Stimulated activated CD8-positive, alpha-beta memory T cell treated with anti-CD3 and anti-CD28 coated beads, Interleukin-7, amount 100 ng/mL, for 1 hour (primary cell): Measurements from ENCODE around the gene CHI3L2.

Experiments used
- DNase-seq, 2 donors: peaks; one replicate each; pipeline ENCODE4 v3.0.0-alpha.2; 2020; ENCODE audit warnings: low read depth in 2 of 2

CHI3L2 gene, protein sequence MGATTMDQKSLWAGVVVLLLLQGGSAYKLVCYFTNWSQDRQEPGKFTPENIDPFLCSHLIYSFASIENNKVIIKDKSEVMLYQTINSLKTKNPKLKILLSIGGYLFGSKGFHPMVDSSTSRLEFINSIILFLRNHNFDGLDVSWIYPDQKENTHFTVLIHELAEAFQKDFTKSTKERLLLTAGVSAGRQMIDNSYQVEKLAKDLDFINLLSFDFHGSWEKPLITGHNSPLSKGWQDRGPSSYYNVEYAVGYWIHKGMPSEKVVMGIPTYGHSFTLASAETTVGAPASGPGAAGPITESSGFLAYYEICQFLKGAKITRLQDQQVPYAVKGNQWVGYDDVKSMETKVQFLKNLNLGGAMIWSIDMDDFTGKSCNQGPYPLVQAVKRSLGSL

DNA sequence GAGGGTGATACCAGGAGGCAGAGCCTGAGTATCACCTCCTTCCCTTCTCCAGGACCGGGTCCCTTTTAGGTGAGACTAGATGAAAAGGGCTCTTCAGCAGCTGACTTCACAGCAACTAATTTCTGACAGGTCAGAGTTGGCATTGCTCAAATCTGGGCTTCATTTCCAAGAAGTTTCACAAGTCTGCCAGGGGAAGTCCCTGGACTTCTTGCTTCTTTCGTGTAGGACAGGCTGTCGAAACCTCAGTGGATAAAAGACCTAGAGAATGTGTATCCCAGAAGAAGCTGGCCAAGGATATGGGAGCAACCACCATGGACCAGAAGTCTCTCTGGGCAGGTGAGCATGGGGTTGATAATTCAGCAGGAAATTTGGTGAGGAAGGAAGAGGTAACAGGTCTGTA, at the start of gene CHI3L2:
Gene CHI3L2, plus strand, starts transcription at position 280 of the 400 bp plus-strand sequence. Its CDS starts 17 bp downstream, at position 297.
- no peak for DNase-seq

DNA sequence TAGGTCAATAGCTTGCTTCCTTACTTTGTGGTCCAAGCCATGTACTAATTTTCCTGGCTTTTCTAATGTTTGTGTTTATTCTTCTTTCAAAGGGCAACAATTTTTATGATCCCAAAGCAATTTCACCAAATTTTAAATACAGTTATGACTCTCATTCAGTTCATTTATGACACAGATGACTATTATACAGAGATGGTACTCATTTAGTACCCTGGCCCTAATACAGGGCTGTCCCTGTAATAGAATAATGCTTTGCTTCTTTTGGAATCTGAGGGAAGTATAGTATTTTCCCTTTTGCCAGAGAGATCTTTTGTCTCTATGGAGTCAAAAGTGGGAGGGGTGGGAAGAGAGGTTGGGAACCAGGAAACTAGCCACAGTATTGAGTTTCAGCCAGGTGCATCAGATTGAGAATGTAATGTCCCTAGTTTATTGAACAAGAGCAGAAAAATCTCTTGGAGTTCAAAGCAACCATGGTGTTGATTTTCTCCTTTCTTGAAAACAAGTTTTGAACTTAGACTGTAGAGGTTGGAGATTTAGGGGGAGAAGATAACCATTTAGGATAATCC, 47.5 kb upstream of the CHI3L2 start:
- no peak for DNase-seq

DNA sequence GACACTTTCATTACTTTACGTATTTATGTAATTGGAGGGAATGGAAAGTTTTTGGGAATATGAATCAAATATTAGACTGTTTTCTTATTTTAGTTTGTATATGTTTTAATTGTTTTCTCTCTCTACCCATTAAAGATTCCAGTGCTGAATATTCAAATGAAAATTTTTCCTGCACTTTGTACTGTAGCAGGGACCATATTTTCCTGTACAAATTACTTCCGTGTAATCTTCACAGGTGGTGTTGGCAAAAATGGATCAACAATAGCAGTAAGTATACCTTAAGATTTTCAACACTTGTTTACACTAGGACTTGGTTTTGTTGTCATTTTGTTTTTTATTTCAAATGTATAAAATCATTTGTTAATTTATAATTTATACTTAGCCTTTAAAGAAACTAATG, 45.5 kb upstream of the CHI3L2 start:
- DNase-seq, result no peak

DNA sequence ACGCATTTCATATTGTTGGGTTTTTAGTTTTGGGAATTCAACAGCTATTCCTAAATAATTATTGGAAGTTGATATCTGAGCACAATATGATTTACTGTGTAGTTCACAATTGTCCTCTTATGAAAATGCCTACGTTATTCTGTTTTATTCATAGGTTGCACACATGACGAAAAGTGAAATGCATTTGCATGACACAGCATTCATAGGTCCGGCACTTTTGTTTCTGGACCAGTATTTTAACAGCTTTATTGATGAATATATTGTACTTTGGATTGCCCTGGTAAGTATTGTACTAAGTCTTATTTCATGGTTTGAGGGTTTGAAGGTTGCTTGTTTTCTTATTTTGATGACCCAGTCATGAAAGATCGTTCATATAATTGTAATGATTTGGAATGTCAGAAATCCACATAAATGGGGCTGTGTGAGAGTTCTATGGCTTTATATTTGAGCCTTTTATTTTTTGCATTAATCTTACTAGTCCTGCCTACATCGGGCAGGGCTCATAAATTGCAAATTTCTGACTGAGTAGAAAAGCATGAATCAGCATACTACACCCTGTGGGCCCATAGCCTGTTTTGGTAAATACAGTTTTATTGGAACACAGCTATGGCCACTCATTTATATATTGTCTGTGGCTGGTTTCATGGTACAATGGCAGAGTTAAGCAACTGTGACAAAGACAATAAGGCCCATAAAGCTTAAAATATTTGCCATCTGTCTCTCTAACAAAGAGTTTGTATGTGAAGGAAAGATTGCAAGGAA, 44.0 kb upstream of the CHI3L2 start:
- DNase-seq, result no peak

DNA sequence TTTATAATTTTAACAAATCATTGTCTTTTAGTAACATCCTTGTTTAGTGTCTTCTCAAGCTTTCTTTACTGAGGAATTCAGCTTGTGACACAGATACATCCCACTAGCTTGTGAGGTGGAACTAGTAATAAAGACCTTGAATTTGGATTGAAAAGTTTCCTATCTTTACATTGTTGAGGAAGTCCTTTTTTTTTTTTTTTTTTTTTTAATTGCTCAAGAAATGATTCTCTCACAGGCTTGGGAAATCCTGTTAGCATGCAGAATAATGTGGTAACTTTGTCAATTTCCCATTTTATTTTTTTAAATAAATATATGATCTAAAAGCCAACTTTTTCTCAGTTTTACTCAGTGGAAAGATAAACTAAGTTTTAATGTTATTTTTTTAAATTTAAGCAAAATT, 42.9 kb upstream of the CHI3L2 start:
- DNase-seq, result no peak

DNA sequence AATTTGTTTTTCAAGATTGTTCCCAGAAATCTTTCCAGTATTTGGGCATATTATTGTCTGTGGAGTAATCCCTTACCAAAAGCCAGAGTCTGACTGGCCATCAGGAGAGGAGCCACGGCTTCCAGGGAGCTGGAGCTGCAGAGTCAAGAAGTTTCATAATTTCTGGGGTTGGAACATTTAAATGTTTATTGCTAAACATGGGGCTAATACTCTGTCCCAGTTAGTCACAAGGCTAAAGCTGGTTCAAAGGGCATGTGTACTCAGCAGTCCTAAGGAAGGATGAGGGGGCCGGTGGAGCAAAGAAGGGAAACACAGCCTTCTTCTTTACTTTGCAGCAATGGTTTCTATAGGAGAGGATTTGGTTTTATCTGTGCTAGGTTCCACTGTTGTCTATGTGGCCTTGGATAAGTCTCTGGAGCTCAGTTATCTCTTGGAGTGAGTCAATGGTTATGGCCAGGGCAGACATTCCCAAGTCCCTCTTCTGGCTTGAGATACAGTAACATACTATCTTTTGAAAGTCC, 36.5 kb upstream of the CHI3L2 start:
- DNase-seq, result no peak

DNA sequence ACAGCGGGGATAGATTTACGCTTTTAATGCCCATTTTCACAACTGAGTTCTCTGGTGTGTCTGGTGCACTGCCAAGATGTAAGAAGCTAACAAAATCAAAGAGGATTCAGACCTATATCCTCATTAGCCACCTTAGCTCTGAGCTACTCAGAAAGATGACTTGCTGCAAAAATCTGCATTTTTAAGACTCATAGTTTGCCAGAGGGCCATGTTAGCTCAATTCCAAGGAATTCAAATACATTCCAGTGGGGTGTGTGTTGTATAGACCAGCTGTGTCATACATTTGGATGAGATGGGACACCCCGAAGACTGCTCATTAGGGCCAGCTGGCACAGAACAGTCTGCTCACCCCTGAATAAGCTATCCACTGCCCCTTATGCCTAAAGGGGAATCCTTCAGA, 36.0 kb upstream of the CHI3L2 start:
- DNase-seq, result no peak

DNA sequence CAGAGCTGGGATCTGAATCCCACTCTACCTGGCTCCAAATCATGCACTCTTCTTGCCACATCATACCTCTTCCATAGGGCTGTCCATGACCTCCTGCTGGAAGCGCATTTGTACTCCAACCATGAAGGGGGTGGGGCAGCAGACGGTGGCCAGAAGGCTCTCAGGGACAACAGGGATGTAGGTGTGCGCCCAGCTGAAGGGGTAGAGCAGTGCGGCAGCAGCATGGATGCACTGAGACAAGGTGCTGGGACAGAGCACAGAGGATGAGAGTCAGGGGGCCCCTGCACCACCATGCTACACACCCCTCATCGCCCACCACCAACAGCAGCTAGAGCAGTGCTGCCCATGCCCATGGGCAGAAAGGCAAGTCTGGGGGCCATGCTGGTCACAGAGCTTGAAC, 35.4 kb upstream of the CHI3L2 start:
- DNase-seq, result no peak

DNA sequence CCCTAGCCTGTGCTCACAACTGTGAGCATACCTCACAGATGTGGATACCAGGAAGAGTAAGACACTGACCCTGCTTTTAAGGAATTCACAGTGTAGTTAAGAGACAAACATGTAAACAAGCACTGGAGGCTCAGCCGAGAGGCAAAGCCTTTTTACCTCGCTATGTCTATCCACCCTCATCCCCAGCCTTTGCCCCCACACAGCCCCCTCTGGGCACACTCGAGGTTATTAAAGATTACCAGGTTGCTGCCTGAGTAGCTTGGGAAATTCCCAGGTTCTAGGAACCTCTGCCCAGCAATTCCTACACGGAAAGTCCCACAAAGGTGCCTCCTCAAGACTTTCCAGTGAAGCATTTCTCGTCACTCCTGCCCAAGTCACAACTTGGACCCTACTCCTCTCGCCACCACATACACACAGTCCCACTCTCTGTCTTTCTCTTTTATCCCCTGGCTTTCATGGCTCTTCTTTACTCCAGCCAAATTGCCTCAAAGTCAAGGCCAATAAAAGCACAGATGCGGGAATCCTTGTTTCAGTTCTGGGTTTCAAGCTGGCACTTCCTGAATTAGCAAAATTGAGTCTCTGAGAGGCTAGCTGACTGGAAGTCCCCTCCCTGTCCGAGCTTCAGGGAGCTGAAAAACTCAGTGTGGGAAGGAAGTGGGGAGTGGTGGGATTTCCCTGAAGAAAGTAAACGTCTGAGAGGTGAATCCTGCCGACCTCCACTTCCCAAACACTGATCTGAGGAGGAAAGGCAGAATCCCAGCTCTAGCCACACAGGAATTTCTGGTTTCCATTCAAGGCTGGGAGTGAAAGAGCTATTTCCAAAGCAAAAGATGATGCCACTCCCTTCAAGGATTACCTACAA, 34.6 kb upstream of the CHI3L2 start:
- DNase-seq, result no peak

DNA sequence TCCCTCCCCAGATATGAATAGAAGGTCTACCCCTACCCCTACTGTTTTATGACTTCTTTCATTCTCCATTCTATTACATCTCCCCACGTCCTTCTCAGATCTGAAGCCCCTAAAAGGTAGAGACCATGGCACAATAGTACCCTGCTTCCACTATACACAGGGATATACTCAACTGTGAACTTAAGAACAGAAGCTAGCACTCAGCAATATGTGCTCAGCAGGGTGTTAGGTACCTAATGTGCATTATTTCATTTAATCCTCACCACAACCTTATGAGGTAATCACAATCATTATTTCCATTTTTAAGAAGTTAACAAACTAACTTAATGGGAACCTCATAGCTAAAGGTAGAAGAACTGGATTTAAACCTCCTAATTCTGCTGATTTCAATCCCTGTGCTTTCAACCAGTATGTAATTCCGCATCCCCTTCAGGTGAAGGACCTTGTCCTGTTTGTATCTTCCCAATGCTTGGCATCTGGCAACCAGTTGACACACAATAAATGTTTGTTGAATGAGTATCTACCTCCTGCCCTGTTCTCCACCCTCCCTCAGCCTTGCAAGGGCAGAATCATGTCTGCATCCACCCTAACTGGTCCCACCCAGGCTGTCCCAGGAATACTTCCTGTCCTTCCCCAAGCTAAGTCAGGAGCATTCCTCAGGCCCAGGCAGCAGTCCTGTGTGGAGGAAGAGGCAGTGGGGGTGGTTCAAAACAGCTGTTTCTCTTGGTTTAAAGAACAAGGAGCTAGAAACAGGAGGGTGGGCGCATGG, 33.6 kb upstream of the CHI3L2 start:
- DNase-seq, result no peak

DNA sequence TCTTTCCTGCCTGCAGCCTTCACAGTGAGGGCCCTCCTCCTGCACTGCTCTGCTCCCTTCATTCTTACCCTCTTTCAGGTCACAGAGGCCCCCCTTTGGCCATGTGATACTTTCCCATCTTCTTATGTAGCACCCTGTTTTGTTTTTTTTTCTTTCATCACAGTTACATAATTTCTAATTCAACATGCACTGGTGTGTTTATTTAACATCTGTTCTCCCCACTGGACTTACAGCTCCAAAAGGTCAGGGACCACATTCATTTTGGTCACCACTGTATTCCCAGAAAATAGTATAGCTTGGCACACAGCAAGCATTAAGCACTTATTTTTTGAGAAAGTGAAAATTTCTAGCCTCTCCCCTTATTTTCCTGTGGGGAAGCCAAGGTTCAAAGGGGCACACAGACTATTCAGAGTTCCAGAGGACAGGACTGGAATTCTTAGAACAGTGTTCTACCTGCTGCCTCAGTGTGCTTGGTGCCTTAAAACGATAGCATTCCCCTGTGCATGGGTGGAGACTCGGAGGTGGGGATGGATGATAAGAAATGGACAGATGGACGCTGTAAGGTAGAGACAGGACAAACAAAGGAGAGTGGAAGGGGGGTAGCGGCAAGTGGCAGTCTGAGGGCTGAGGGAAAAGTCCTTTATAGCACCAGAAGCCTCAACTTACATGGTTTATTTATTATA, 32.4 kb upstream of the CHI3L2 start:
- DNase-seq, result no peak

DNA sequence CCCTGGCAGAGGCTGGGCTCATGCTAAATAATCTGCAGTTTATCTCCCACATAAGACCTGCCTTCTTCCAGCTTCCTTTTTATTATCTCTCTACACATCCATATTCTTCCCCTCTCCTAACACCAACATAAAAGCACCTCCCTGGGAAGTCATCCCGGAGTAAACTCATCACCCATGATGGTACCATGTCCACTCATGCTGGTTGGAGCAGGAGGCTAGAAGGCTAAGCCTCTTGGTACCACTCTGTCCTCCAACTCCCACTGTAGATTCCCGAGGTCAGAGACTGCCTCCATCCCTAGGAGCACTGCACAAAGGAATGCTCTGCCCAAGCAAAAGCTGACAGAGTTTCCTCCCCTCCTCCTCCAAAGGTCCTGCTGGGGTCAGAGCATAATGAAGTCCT, 31.3 kb upstream of the CHI3L2 start:
- DNase-seq, result no peak

DNA sequence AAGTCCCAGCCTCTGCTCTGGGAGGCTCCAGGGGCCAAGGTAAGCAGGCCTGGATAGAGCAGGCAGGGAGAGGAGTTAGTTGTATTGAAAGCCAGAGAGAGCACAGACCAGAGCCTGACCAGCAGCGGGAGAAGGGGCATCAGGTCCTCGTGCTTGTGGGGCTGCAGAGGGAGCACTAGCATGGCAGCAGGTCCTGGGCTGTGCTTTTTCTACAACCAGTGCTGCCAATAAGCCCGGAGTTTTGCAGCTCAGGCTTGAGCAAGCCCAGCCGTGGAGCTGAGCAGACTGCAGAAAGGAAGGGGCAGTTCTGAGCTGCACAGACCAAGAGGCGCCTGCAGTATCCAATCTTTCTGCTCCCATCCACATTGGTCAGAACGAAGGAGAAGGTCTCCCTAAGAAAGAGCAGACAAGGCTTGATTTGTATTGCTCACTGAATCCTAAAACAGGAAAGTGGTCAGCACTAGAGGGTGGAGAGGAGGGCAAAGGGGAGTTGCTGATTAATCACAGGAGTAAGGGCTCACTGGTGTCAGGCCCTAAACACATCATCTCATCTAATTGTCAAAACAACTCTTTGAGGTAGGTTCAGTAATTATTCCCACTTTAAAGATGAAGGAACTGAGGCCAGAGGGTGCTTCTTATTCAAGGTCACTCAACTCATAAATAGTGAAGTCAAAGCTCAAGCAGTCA, 29.8 kb upstream of the CHI3L2 start:
- DNase-seq, result no peak

DNA sequence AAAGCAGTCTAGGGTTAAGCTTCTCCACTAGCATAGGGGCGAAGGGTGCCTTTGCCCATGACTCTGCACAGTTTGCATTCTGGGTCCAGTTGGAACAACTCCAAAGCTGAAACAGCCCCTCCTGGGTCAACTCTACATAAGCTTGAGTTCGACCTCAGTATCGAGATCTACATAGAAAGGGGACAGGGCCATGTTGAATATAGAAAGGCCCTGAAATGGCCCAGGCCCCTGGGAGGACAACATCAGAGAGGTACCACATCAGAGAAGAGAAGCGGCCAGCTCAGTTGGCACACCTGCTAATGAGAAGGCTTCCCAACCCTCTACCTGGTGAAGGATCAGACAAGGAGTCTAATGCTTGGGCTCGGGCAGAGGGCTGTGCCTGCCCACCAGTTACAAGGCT, 28.7 kb upstream of the CHI3L2 start:
- no peak for DNase-seq

DNA sequence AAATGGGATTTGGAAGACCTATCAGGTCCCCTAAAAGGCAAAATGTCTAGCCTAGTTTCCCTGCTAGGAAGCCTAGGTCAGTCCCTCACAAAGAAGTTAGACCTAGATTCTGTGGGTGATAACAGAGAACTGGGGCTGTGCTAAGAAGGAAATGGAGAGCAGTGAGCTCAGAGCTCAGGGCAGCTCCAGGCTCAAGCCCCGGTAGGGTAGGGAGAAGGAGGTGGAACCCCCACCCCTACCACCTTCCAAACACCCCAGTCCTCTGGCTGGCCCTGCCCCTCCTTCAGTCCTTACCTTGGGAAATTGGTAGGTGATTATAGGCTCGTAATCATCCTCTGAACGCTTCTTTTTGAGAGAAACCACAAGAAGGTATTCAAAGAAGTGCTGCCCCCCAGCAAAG, 28.2 kb upstream of the CHI3L2 start:
- no peak for DNase-seq

DNA sequence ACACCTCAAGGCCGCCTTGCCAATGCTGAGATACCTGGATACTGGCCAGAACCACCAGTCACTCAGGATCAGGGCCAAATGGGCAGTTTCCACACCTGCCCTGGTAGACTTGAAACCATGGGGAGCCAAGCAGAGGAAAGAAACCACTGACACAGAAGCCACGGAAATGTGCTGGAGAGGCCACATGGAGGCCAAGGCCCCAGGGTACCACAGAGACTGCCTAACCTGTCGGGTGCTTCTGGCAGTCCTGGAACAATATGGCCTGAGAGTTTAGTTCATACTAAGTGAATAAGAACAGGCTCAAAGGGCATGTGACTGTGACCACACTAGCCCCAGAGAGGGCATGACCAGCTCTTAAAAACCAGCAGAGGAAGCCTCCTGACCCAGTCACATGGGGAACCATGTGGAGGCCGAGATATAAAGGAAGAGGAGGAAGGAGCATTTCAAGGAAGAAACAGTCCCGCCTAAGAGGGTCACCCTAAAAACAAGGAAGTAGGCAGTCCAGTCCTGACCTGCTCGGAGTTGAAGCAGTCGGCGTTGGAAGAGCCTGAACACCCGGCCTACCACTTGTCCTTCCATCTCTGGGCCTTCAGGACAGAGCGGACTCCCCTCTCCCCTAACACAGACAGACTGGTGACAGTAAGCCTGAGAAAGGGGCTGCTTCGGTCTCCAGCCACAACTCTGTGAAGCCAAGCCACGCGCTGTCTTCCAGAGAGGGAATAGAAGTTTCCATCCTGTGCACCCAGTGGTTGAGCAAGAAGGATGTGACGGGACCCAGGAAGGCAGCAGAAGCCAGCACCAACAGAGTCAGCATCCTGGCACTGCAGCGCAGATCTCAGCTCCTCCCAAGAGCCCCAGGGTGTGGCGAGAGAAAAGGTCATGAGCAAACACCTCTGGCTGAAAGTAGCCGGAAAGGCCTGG, 27.4 kb upstream of the CHI3L2 start, which contains the start of gene DENND2D:
Gene DENND2D, minus strand, starts transcription at position 766 of the 921 bp plus-strand sequence. Its CDS starts 187 bp downstream, at position 579.
- DNase-seq, result no peak

DNA sequence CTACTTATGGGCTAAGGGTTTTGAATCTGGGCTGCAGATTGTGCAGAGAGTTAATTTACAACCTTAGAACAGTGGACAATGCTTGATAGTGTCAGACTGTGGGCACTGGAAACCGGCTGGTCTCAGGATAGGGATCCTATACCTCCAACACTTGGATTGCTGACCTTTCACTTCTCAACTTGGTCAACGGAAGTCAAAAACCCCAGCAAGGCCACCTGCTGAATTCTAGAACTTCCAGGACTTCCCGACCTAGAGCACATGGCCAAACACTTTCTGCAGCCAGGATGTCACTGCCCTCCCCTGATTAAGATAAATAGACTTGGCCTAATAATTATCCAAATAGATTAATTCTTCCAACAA, 26.7 kb upstream of the CHI3L2 start:
- DNase-seq, result no peak

DNA sequence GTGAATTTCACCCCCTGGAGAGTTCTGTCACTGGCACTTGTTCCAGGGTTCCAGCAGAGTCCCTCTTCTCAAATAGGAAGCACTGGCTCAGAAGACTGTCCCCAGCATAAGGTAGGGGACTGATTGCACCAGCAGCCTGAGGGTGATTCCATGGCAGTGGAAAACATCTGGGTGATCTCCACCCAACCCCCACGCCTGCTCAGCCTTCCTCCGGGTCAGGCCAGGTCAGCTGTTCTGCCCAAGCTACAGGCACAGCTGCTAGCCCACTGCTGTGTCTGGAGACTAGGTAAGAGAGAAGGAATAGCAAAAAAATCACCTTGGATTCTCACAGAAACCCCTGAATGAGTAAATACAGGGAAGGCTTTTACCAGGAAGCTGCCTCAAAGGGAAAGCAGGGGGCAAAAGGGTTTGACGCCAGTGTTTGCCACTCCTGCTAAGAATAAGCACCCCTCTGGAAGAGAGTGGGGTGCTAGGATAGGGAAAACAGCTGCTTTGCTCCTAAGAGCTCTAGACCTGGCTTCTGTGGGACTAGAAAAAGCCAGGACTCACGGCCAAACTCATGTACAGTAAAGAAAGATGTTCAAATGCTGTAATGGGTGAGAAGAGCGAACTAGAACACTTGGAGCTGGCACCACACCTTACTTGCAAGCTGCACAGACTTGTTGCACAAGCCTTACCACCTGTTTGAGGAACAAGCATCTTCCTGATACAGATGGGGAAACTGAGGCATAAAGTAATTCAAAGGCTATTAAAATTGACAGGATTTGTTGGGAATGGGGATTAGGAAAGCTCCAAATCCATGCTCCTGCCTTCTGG, 26.0 kb upstream of the CHI3L2 start:
- DNase-seq, result no peak
